NCI-H524 treated with DMSO at 0.1 percent for 48 hours (cell line): ENCODE data around the gene GPR162.

Experiments used
- DNase-seq: peaks from one replicate; lab custom pipeline; 2025; lab: John Stamatoyannopoulos, UW

GPR162 gene

GRCh38 chr12:6837370-6838060 lies 15.9 kb downstream of the GPR162 start:
- DNase-seq: no peak

- DNase-seq: no peak
These were observed 17.2 kb downstream of the GPR162 start for GRCh38 chr12:6838854-6839253.

- DNase-seq: peak; percentile 89
These were observed 18.0 kb downstream of the GPR162 start for GRCh38 chr12:6839482-6840201.

- peak; percentile 95 for DNase-seq
These were observed 18.7 kb downstream of the GPR162 start for GRCh38 chr12:6840330-6840729.

- no peak for DNase-seq
These were observed 19.3 kb downstream of the GPR162 start, which contains the start of gene GNB3 for GRCh38 chr12:6840761-6841515. TSS of gene GNB3 (plus strand) at chr12:6840925. CDS start at chr12:6841288, 363 bp downstream.

- DNase-seq: no peak
These were observed 20.5 kb downstream of the GPR162 start for GRCh38 chr12:6842075-6842474.

GRCh38 chr12:6843118-6843902 lies 21.7 kb downstream of the GPR162 start:
- no peak for DNase-seq

- no peak for DNase-seq
These were observed 23.8 kb downstream of the GPR162 start for GRCh38 chr12:6845395-6845794.

- DNase-seq: no peak
These were observed 24.8 kb downstream of the GPR162 start for GRCh38 chr12:6846316-6846869.

GRCh38 chr12:6847676-6848075 lies 26.1 kb downstream of the GPR162 start:
- no peak for DNase-seq

- no peak for DNase-seq
These were observed 27.8 kb downstream of the GPR162 start for GRCh38 chr12:6849427-6849826.

GRCh38 chr12:6849976-6850560 lies 28.4 kb downstream of the GPR162 start:
- DNase-seq: no peak

- DNase-seq: no peak
These were observed 29.2 kb downstream of the GPR162 start for GRCh38 chr12:6850796-6851152.

GRCh38 chr12:6851153-6851920 lies 29.7 kb downstream of the GPR162 start, which contains the start of gene CDCA3:
TSS of gene CDCA3 (minus strand) at chr12:6851286. CDS start at chr12:6850952, 334 bp downstream.
- DNase-seq: peak; percentile 82

GRCh38 chr12:6851921-6852650 lies 30.5 kb downstream of the GPR162 start, which contains the start of gene USP5:
TSS of gene USP5 (plus strand) at chr12:6852150. CDS start at chr12:6852180, 30 bp downstream.
- DNase-seq: peak; percentile 93

- DNase-seq: no peak
These were observed 31.2 kb downstream of the GPR162 start for GRCh38 chr12:6852651-6853354.

GRCh38 chr12:6853626-6854025 lies 32.0 kb downstream of the GPR162 start:
- DNase-seq: no peak

- DNase-seq: no peak
These were observed 32.4 kb downstream of the GPR162 start for GRCh38 chr12:6854036-6854435.

GRCh38 chr12:6855322-6855721 lies 33.7 kb downstream of the GPR162 start:
- no peak for DNase-seq
